A673 (cell line): ENCODE results near the gene KCNIP1.

Experiments
- EZH2 ChIP-seq: fragments of 200-600 bp; sonication (generic); IDR thresholded peaks from 2 replicates; pipeline ENCODE4 v1.6.1; 2017; ENCODE audit warnings: borderline replicate concordance, low read depth, mild to moderate bottlenecking, mixed read lengths, antibody characterized with exemption, low read length; ENCODE audit not compliant: poor library complexity, severe bottlenecking
- TF ChIP-seq, protein P1 (sequence below): fragments of 300-800, 200-600 bp; sonication (generic); conservative IDR thresholded peaks from 2 replicates; pipeline ENCODE4 v1.5.1; 2017; ENCODE audit warnings: low read depth, mild to moderate bottlenecking, antibody characterized with exemption, low read length, moderate library complexity, mixed read lengths

GRCh38 chr5:170651604-170652277, 147.9 kb downstream of the KCNIP1 start:
- TF ChIP-seq, protein P1, sequence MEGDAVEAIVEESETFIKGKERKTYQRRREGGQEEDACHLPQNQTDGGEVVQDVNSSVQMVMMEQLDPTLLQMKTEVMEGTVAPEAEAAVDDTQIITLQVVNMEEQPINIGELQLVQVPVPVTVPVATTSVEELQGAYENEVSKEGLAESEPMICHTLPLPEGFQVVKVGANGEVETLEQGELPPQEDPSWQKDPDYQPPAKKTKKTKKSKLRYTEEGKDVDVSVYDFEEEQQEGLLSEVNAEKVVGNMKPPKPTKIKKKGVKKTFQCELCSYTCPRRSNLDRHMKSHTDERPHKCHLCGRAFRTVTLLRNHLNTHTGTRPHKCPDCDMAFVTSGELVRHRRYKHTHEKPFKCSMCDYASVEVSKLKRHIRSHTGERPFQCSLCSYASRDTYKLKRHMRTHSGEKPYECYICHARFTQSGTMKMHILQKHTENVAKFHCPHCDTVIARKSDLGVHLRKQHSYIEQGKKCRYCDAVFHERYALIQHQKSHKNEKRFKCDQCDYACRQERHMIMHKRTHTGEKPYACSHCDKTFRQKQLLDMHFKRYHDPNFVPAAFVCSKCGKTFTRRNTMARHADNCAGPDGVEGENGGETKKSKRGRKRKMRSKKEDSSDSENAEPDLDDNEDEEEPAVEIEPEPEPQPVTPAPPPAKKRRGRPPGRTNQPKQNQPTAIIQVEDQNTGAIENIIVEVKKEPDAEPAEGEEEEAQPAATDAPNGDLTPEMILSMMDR: no peak
- TF ChIP-seq EZH2: no peak
